HepG2 (cell line): Measurements from ENCODE around the gene FHDC1. TPM values are rescaled to one million over a fixed set of nuclear protein-coding genes. Genes with fewer than 3 reads are reported as not detected.

ENCODE experiments used
- CBX2 ChIP-seq, 2 experiments: fragments of 200-600 bp in 1 of 2; sonication (generic); formaldehyde crosslinking in 1 of 2; IDR thresholded peaks; 2 replicates each; pipeline versions ENCODE4 v1.7.0 to v1.8.1; 2018 to 2022; ENCODE audit warnings: low read depth in 2 of 2, low read length in 1 of 2, mild to moderate bottlenecking in 1 of 2, missing genetic modification reagents in 1 of 2
- FOXO1 ChIP-seq: sonication (generic); formaldehyde crosslinking; IDR thresholded peaks from 2 replicates; pipeline ENCODE4 v1.4.0; 2020; ENCODE audit warnings: missing genetic modification reagents
- JUNB ChIP-seq: sonication (generic); formaldehyde crosslinking; IDR thresholded peaks from 2 replicates; pipeline ENCODE4 v1.8.0; 2022; ENCODE audit warnings: missing genetic modification reagents, mild to moderate bottlenecking, borderline replicate concordance
- MEF2D ChIP-seq: sonication (generic); formaldehyde crosslinking; IDR thresholded peaks from 2 replicates; pipeline ENCODE4 v1.5.1; 2020; ENCODE audit warnings: mild to moderate bottlenecking, missing genetic modification reagents
- POLR2G ChIP-seq: fragments of 200-400 bp; formaldehyde crosslinking; IDR thresholded peaks from 2 replicates; pipeline ENCODE4 v1.6.1; 2018; ENCODE audit warnings: mild to moderate bottlenecking, low read depth, low read length, moderate library complexity
- SP5 ChIP-seq: IDR thresholded peaks from 2 replicates; pipeline ENCODE4 v1.6.1; 2016; ENCODE audit warnings: low read depth, borderline replicate concordance
- TBX2 ChIP-seq: sonication (generic); formaldehyde crosslinking; IDR thresholded peaks from 2 replicates; pipeline ENCODE4 v1.5.0; 2020; ENCODE audit warnings: missing genetic modification reagents, mild to moderate bottlenecking, borderline replicate concordance
- TBX3 ChIP-seq: fragments of 450-650 bp; IDR thresholded peaks from 2 replicates; pipeline ENCODE4 v1.6.1; 2017; ENCODE audit warnings: antibody characterized with exemption, mild to moderate bottlenecking, inconsistent platforms, borderline replicate concordance
- TFDP1 ChIP-seq: IDR thresholded peaks from 2 replicates; pipeline ENCODE4 v1.6.1; 2016; ENCODE audit warnings: missing compliant biosample characterization, missing genetic modification reagents, borderline replicate concordance
- ZBTB42 ChIP-seq: sonication (generic); formaldehyde crosslinking; IDR thresholded peaks from 2 replicates; pipeline ENCODE4 v1.5.0; 2020; ENCODE audit warnings: mild to moderate bottlenecking, missing genetic modification reagents
- ZFP82 ChIP-seq: sonication (generic); formaldehyde crosslinking; IDR thresholded peaks from 2 replicates; pipeline ENCODE4 v1.5.1; 2020; ENCODE audit warnings: mild to moderate bottlenecking, missing genetic modification reagents, borderline replicate concordance
- ZNF512B ChIP-seq: sonication (generic); formaldehyde crosslinking; IDR thresholded peaks from 2 replicates; pipeline ENCODE4 v1.5.1; 2020; ENCODE audit warnings: missing genetic modification reagents, mild to moderate bottlenecking, borderline replicate concordance
- ZNF574 ChIP-seq: sonication (generic); formaldehyde crosslinking; IDR thresholded peaks from 2 replicates; pipeline ENCODE4 v1.4.0; 2020; ENCODE audit warnings: missing genetic modification reagents
- ZNF737 ChIP-seq: sonication (generic); formaldehyde crosslinking; IDR thresholded peaks from 2 replicates; pipeline ENCODE4 v1.5.0; 2020; ENCODE audit warnings: missing genetic modification reagents, mild to moderate bottlenecking, borderline replicate concordance
- ZNF768 ChIP-seq: sonication (generic); formaldehyde crosslinking; IDR thresholded peaks from 2 replicates; pipeline ENCODE4 v1.4.0; 2020; ENCODE audit warnings: missing genetic modification reagents
- ZNF777 ChIP-seq: sonication (generic); formaldehyde crosslinking; IDR thresholded peaks from 2 replicates; pipeline ENCODE4 v1.4.0; 2020; ENCODE audit warnings: missing genetic modification reagents
- ZNF800 ChIP-seq: sonication (generic); formaldehyde crosslinking; IDR thresholded peaks from 2 replicates; pipeline ENCODE4 v1.4.0; 2020; ENCODE audit warnings: missing genetic modification reagents
- ZSCAN20 ChIP-seq: sonication (generic); formaldehyde crosslinking; IDR thresholded peaks from 2 replicates; pipeline ENCODE4 v1.4.0; 2020; ENCODE audit warnings: missing genetic modification reagents, mild to moderate bottlenecking, borderline replicate concordance
- polyA plus RNA-seq, 8 experiments: library from polyadenylated mRNA; depleted of rRNA in 3 of 8; stranded (reverse) in 7 of 8; unstranded in 1 of 8; fragments of >200 nt; fragmentation: Illumina TruSeq in 4 of 8; extraction: Trizol in 4 of 8; gene quantifications; 2 replicates each; pipeline versions ENCODE4 v1.2.1 to v1.2.3, GENCODE V29; 2011 to 2016; ENCODE audit warnings: low read depth in 4 of 8, missing spikeins in 1 of 8, mixed read lengths in 1 of 8; ENCODE audit not compliant: insufficient read depth in 1 of 8
- total RNA-seq, 5 experiments: library from RNA; depleted of rRNA; stranded (reverse); fragments of >200 nt; fragmentation: Illumina TruSeq; extraction: Trizol; gene quantifications; 2 replicates each; pipeline ENCODE4 v1.2.3, GENCODE V29; 2016; ENCODE audit warnings: low read depth in 1 of 5

Gene FHDC1
- total and polyA plus RNA-seq, 2 of the 13 experiments (the other 11 are each of a cell fraction or from before 2014, with no cell fraction given), result 0.07 to 0.15 TPM

- TF ChIP-seq FOXO1 (CRISPR knock-in tag), result 0 out of 2 replicates have a peak, but pooled peaks have one; percentile 24
- TF ChIP-seq ZNF768 (CRISPR knock-in tag), result 0 out of 2 replicates have a peak, but pooled peaks have one; percentile 49
- TF ChIP-seq MEF2D, result no peak
- TF ChIP-seq TBX3, result no peak
- 0 out of 2 replicates have a peak, but pooled peaks have one; percentile 12 for TF ChIP-seq ZNF574 (CRISPR knock-in tag)
- TF ChIP-seq ZSCAN20, result 0 out of 2 replicates have a peak, but pooled peaks have one; percentile 16
- TF ChIP-seq JUNB (CRISPR knock-in tag), result no peak
- TF ChIP-seq ZNF800 (CRISPR knock-in tag), result peak; percentile 85
- peak; percentile 44; the same call in 1 of the 2 replicates for TF ChIP-seq SP5 (CRISPR knock-in tag)
- TF ChIP-seq ZNF777 (CRISPR knock-in tag), result peak; percentile 30; the same call in 1 of the 2 replicates
- TF ChIP-seq POLR2G, result no peak
- no peak for TF ChIP-seq ZBTB42 (CRISPR knock-in tag)
- peak; percentile 53; the same call in 1 of the 2 replicates for TF ChIP-seq TBX2 (CRISPR knock-in tag)
- TF ChIP-seq ZNF512B (CRISPR knock-in tag), result 0 out of 2 replicates have a peak, but pooled peaks have one; percentile 37
- peak; percentile 33; the same call in 1 of the 2 replicates for TF ChIP-seq TFDP1 (CRISPR knock-in tag)
- TF ChIP-seq ZFP82 (CRISPR knock-in tag), result 0 out of 2 replicates have a peak, but pooled peaks have one; percentile 30
- TF ChIP-seq CBX2 (IDR thresholded peaks at IDR 0.05; ENCODE audit: low read depth, low read length), result no peak
- TF ChIP-seq CBX2 (CRISPR knock-in tag; IDR thresholded peaks at IDR 0.05; ENCODE audit: low read depth), result 0 out of 2 replicates have a peak, but pooled peaks have one; percentile 40
- TF ChIP-seq ZNF737 (CRISPR knock-in tag), result no peak
Observed at GRCh38 chr4:152935631-152936445, at the start of gene FHDC1 (continued).
